Pancreas (tissue), 10 donors: Measurements from ENCODE around the gene PROSER1. TPM values are rescaled to one million over a fixed set of nuclear protein-coding genes. Genes with fewer than 3 reads are reported as not detected.
"Not testable (repeated sequence)": the region's sequence is repeated elsewhere in the genome, so short reads cannot be mapped to it uniquely, and the experiment has no call there.

Experiments
- ATAC-seq, 4 donors: fragments of 200-7000 bp; cut with Tn5 transposase; one replicate each; pipeline versions ENCODE4 v1.8.0 to v1.9.1; 2020; ENCODE audit warnings: mild to moderate bottlenecking in 4 of 4, moderate library complexity in 4 of 4
- DNase-seq, 6 donors: peaks; one replicate each; pipeline ENCODE4 v3.0.0-alpha.2; 2020
- FAIRE-seq: peaks from 2 replicates; lab custom pipeline; 2012; peaks lifted over from hg19 to GRCh38; lab: Jason Lieb, UNC
- H3K27ac ChIP-seq, 4 donors: fragments of 200-600 bp; sonication (generic); 1 replicate in 3 of 4; 2 replicates in 1 of 4; pipeline versions ENCODE4 v1.5.0 to v1.8.0; 2020
- H3K27me3 ChIP-seq, 4 donors: fragments of 200-600 bp; one replicate each; pipeline ENCODE4 v1.8.0; 2021
- H3K36me3 ChIP-seq, 3 donors: fragments of 200-600 bp; sonication (generic) in 1 of 3; one replicate each; pipeline versions ENCODE4 v1.5.0 to v1.8.0; 2020 to 2021
- H3K4me1 ChIP-seq, 3 donors: fragments of 200-600 bp; one replicate each; pipeline ENCODE4 v1.8.0; 2021
- H3K4me3 ChIP-seq, 4 donors: fragments of 200-600 bp; sonication (generic) in 2 of 4; one replicate each; pipeline versions ENCODE4 v1.5.0 to v1.8.0; 2020 to 2021
- H3K9me3 ChIP-seq, 4 donors: fragments of 200-600 bp; one replicate each; pipeline ENCODE4 v1.8.0; 2021
- WGBS, 2 donors: extraction: QIAGEN DNeasy Blood & Tissue Kit; methylation state at CpG; one replicate each; pipeline ENCODE4 v1.1.7; 2013; 5-methylcytosine and 5-hydroxymethylcytosine counted together
- intact Hi-C, 3 donors: fragments of 100-400 bp; cut with DNase I; formaldehyde crosslinking; loops; one replicate each; pipeline versions ENCODE4 v1.11.1 to v1.14.2; 2022
- polyA plus RNA-seq, 2 donors: library from polyadenylated mRNA; stranded (reverse); fragments of 200-250 nt; gene quantifications; one replicate each; pipeline ENCODE4 v1.2.3, GENCODE V29; 2013
- total RNA-seq, 6 donors: library from RNA; stranded (reverse); fragmentation: NEBNext Ultra II Directional in 4 of 6; extraction: Animal tissue kit (Norgen Biotek cat#: 25700) in 4 of 6; gene quantifications; one replicate each; pipeline versions ENCODE4 v1.2.1 to v1.2.4, GENCODE V29; 2021 to 2023
- TF ChIP-seq, protein P1 (sequence below), 4 donors: fragments of 200-600 bp; sonication (generic) in 3 of 4; IDR thresholded peaks; one replicate each; pipeline versions ENCODE4 v1.5.0 to v1.8.0; 2021; ENCODE audit warnings: antibody characterized with exemption in 4 of 4
- donor health status: healthy with polysubstance abuse.
- donor health status: DM: no; HTN: no; CAD: no; lungs with moderate emphysema.
- donor health status: DM: no; HTN: no; CAD: no.
- donor health status: control.
- donor health status: control.
- donor health status: Bipolar disorder and iron deficiency.
- donor health status: DM: yes; HTN: yes; CAD: no.
- donor health status: DM: no; HTN: no; CAD: no.
- donor health status: DM: no; HTN: no; CAD: no.
- donor health status: DM: yes; HTN: yes; CAD: no.

PROSER1 gene
- total and polyA plus RNA-seq, 8 donors = 10.9 to 21.6 (median 17.9) TPM

DNA sequence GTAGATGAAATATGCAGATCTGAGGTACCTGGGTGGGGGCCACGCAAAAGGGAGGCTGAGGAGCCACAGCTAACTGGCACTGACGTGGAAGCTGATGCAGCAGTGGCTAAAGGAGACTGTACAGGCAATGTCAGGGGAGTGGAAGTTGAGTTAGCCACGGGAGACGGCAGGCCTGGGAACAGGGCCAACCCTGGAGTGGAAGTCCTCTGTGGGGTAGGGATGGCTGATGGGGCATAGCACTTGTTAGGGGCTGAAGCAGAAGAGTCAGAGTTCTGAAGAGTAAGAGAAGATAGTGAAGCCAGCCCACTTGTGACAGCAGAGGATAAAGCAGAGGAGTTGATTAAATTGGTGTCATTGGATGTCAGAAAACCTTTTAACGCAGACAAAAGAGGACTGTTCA, 24.4 kb downstream of the PROSER1 start:
- Histone ChIP-seq H3K4me1 (no peaks in the 10 kb centered on the region), H3K9me3 (no peaks in the 10 kb centered on the region), H3K4me3 (no peak overlapping the region), H3K36me3 (peaks cover 0 to 60% (median 26%) of the 10 kb centered on the region in 3 donors), H3K27ac (no peak overlapping the region), H3K27me3 (no peaks in the 10 kb centered on the region)
- TF ChIP-seq, protein P1, sequence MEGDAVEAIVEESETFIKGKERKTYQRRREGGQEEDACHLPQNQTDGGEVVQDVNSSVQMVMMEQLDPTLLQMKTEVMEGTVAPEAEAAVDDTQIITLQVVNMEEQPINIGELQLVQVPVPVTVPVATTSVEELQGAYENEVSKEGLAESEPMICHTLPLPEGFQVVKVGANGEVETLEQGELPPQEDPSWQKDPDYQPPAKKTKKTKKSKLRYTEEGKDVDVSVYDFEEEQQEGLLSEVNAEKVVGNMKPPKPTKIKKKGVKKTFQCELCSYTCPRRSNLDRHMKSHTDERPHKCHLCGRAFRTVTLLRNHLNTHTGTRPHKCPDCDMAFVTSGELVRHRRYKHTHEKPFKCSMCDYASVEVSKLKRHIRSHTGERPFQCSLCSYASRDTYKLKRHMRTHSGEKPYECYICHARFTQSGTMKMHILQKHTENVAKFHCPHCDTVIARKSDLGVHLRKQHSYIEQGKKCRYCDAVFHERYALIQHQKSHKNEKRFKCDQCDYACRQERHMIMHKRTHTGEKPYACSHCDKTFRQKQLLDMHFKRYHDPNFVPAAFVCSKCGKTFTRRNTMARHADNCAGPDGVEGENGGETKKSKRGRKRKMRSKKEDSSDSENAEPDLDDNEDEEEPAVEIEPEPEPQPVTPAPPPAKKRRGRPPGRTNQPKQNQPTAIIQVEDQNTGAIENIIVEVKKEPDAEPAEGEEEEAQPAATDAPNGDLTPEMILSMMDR (IDR thresholded peaks at IDR 0.05) = no peak
- no peak for FAIRE-seq
- ATAC-seq = no peak
- WGBS, 2 donors = 88 to 90% methylated on average over 5 of the region's 5 CpGs
- no peak for DNase-seq
- intact Hi-C loops = no loop called here

DNA sequence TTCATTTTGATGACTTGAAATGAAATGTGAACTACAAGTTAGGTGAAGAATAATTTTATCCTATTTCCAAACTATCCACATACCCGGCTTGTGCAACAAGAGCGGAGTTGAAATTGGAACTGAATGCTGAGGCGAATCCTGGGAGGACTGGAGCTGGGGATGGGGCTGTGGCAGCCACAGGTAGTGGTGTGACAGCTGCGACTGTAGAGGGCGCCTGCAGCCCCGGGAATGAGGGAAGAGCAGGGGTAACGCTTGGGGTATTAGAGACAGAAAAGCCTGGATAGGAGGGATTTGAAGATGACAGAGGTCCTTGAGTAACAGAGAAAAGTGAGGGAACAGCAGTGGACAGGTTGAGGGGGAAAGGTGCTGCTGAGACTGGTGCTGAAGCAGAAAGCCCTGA, 25.3 kb downstream of the PROSER1 start:
- no peak for FAIRE-seq
- WGBS, 2 donors = 86 to 88% methylated on average over 7 of the region's 7 CpGs

DNA sequence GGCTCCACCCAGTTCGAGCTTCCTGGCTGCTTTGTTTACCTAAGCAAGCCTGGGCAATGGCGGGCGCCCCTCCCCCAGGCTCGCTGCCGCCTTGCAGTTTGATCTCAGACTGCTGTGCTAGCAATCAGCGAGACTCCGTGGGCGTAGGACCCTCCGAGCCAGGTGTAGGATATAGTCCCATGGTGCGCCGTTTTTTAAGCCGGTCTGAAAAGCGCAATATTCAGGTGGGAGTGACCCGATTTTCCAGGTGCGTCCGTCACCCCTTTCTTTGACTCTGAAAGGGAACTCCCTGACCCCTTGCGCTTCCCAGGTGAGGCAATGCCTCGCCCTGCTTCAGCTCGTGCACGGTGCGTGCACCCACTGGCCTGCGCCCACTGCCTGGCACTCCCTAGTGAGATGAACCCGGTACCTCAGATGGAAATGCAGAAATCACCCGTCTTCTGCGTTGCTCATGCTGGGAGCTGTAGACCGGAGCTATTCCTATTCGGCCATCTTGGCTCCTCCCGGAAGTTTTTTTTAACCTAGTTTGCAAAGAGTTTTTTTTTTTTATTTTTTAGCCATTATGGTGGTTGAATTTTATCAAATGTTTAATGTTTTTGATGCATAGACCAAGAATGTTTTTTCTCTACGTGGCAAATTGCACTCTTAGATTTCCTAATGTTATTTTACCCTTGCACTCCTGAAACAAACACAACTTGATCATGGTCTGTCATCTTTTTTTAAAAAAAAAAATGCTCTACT, 31.3 kb downstream of the PROSER1 start:
- 74 to 83% methylated on average over 21 to 29 of the region's 29 CpGs for WGBS, 2 donors
- not testable (repeated sequence) for DNase-seq

More for the DNA sequence above, 25.3 kb downstream of the PROSER1 start:
- H3K27me3 ChIP-seq = no peaks in the 10 kb centered on the region
- no peak overlapping the region for H3K4me3 ChIP-seq
- intact Hi-C loops = no loop called here
- H3K27ac ChIP-seq = no peak overlapping the region
- no peaks in the 10 kb centered on the region for H3K4me1 ChIP-seq
- TF ChIP-seq, protein P1 (IDR thresholded peaks at IDR 0.05) = no peak
- H3K9me3 ChIP-seq = no peaks in the 10 kb centered on the region
- DNase-seq = no peak
- ATAC-seq = no peak
- H3K36me3 ChIP-seq = peaks cover 0 to 60% (median 26%) of the 10 kb centered on the region in 3 donors

DNA sequence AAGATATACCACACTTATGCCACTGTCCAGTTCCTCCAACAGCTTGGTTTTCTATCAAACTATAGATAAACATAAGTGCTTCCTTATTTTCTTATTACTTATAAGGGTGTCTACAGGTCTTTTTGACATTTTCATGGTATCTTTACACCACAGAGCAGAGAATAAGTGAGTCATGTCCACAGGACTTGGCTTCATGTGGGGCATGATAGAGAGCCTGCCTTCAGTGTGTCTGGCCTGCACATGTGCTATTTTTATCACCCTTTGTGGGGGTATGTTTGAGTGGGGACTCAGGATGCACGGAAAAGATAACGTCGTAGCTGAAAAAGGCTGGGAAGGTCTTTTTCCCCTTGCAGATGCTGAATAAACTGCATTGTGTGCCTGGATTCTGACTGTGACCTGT, 39.1 kb downstream of the PROSER1 start:
- FAIRE-seq (no peak), ATAC-seq (no peak), DNase-seq (no peak)
- no peaks in the 10 kb centered on the region for H3K4me1 ChIP-seq
- TF ChIP-seq, protein P1 (IDR thresholded peaks at IDR 0.05) = no peak
- no peak overlapping the region for H3K4me3 ChIP-seq
- H3K9me3 ChIP-seq = no peaks in the 10 kb centered on the region
- no peaks in the 10 kb centered on the region for H3K36me3 ChIP-seq
- intact Hi-C loops = no loop called here
- H3K27me3 ChIP-seq = no peaks in the 10 kb centered on the region
- no peak overlapping the region for H3K27ac ChIP-seq
- 70 to 71% methylated on average over 3 of the region's 3 CpGs for WGBS, 2 donors

More for the DNA sequence above, 31.3 kb downstream of the PROSER1 start:
- ATAC-seq, H3K4me1 ChIP-seq, FAIRE-seq, H3K4me3 ChIP-seq, H3K9me3 ChIP-seq, H3K27me3 ChIP-seq, H3K27ac ChIP-seq, intact Hi-C loops: not testable (repeated sequence)
- peaks cover 0 to 18% (median 9%) of the 10 kb centered on the region in 3 donors for H3K36me3 ChIP-seq

DNA sequence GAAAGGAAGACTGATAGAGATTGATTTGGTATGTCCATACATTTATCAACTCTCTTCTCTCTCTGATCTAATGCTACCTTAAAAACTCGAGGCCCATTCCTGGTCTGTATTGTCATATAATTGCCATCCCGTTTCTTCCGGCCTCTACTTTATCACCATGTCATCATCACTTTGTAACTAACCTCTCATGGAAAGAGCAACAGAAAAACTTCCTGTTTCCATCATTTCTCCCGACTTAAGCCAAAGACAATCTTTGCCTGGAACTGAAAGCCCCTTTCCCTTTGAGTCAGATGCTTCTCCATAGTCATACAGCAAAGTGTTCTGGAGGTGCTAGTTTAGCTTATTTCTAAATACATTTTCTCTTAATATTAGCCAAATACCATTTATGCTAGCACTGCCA, 44.5 kb downstream of the PROSER1 start:
- Histone ChIP-seq H3K27ac (no peak overlapping the region), H3K36me3 (no peaks in the 10 kb centered on the region), H3K27me3 (no peaks in the 10 kb centered on the region), H3K4me1 (no peaks in the 10 kb centered on the region), H3K4me3 (no peak overlapping the region), H3K9me3 (no peaks in the 10 kb centered on the region)
- intact Hi-C loops = no loop called here
- ATAC-seq (no peak), FAIRE-seq (no peak), DNase-seq (no peak)
- WGBS, 2 donors = 51 to 61% methylated on average over 4 of the region's 4 CpGs
- TF ChIP-seq, protein P1 (IDR thresholded peaks at IDR 0.05) = no peak
